HepG2 (cell line): Measurements from ENCODE around the gene PRELP. TPM values are rescaled to one million over a fixed set of nuclear protein-coding genes. Genes with fewer than 3 reads are reported as not detected.

Experiments
- ATAC-seq: fragments of 200-7000 bp; cut with Tn5 transposase; 3 replicates; pipeline ENCODE4 v1.9.1; 2020; ENCODE audit warnings: mild to moderate bottlenecking, moderate library complexity
- BruUV-seq: library from RNA; stranded (reverse); fragments of 400-500 nt; replicated peaks from 2 replicates; lab custom pipeline; 2021; lab: Mats Ljungman, UMichigan
- CTCF ChIA-PET: fragments of 300-600 bp; formaldehyde crosslinking; extraction: SDS; loops from one replicate; lab custom pipeline; 2021; ENCODE audit warnings: low total read pairs, inconsistent platforms, low intra/inter-chr PET ratio; lab: Yijun Ruan, JAX
- POLR2A ChIA-PET: fragments of 350-600 bp; sonication (Branson Sonifier 250); formaldehyde crosslinking; loops from one replicate; lab custom pipeline; 2020; ENCODE audit warnings: antibody characterized with exemption, inconsistent platforms; lab: Yijun Ruan, JAX
- DNase-seq: peaks from one replicate; pipeline ENCODE4 v3.0.0-alpha.2; 2015; ENCODE audit warnings: low spot score
- FAIRE-seq: peaks from 3 replicates; lab custom pipeline; 2011; peaks lifted over from hg19 to GRCh38; lab: Jason Lieb, UNC
- H2AFZ ChIP-seq: one replicate; pipeline ENCODE4 v1.6.1; 2011; ENCODE audit warnings: low read length, inconsistent platforms
- H3K27ac ChIP-seq: fragments of 300-600 bp; 3 replicates; pipeline ENCODE4 v1.8.0; 2011; ENCODE audit warnings: mixed run types, mild to moderate bottlenecking, mixed read lengths, low read length, inconsistent platforms; ENCODE audit not compliant: insufficient read depth; ENCODE audit errors: extremely low read length
- H3K27me3 ChIP-seq, 2 experiments: fragments of 200-600 bp in 1 of 2; 2 replicates in 1 of 2; 3 replicates in 1 of 2; pipeline versions ENCODE4 v1.6.0 to v1.8.0; 2011; ENCODE audit warnings: low read length in 2 of 2, mild to moderate bottlenecking in 2 of 2, moderate library complexity in 2 of 2, inconsistent platforms in 1 of 2; ENCODE audit not compliant: insufficient read depth in 2 of 2, control insufficient read depth in 1 of 2
- H3K36me3 ChIP-seq, 2 experiments: fragments of 200-600 bp in 1 of 2; replicated peaks in 1 of 2; 2 replicates in 1 of 2; 3 replicates in 1 of 2; pipeline versions ENCODE4 v1.5.1 to v1.8.0; 2011; ENCODE audit warnings: low read length in 2 of 2, inconsistent platforms in 1 of 2; ENCODE audit not compliant: insufficient read depth in 2 of 2, control insufficient read depth in 1 of 2
- H3K4me1 ChIP-seq: 2 replicates; pipeline ENCODE4 v1.5.1; 2012; ENCODE audit warnings: low read length, inconsistent platforms; ENCODE audit not compliant: insufficient read depth
- H3K4me2 ChIP-seq: 2 replicates; pipeline ENCODE4 v1.6.0; 2011; ENCODE audit warnings: low read depth, low read length, inconsistent platforms
- H3K4me3 ChIP-seq, 3 experiments: fragments of 200-600 bp in 1 of 3; sonication (generic), shearing (Covaris generic) in 1 of 3; replicated peaks in 1 of 3; 2 replicates each; pipeline ENCODE4 v1.5.1; 2011 to 2016; ENCODE audit warnings: low read length in 3 of 3, inconsistent platforms in 2 of 3, low read depth in 2 of 3, mild to moderate bottlenecking in 2 of 3, control low read depth in 1 of 3, mixed read lengths in 1 of 3; ENCODE audit not compliant: insufficient read depth in 1 of 3
- H3K79me2 ChIP-seq: one replicate; pipeline ENCODE4 v1.6.1; 2011; ENCODE audit warnings: low read length, inconsistent platforms; ENCODE audit not compliant: insufficient read depth
- H3K9ac ChIP-seq: 2 replicates; pipeline ENCODE4 v1.6.0; 2011; ENCODE audit warnings: mild to moderate bottlenecking, low read depth, low read length, inconsistent platforms; ENCODE audit not compliant: insufficient read depth
- H3K9me3 ChIP-seq: 2 replicates; pipeline ENCODE4 v1.5.1; 2012; ENCODE audit warnings: mild to moderate bottlenecking, low read length
- H4K20me1 ChIP-seq: 2 replicates; pipeline ENCODE4 v1.6.0; 2011; ENCODE audit warnings: inconsistent platforms, mild to moderate bottlenecking, low read length, moderate library complexity; ENCODE audit not compliant: insufficient read depth
- ARNT2 ChIP-seq: sonication (generic); formaldehyde crosslinking; IDR thresholded peaks from 2 replicates; pipeline ENCODE4 v1.8.0; 2022; ENCODE audit warnings: mild to moderate bottlenecking, low read depth, missing genetic modification reagents, moderate library complexity
- DMAP1 ChIP-seq: IDR thresholded peaks from 2 replicates; pipeline ENCODE4 v1.6.1; 2016
- HOXD1 ChIP-seq: sonication (generic); formaldehyde crosslinking; IDR thresholded peaks from 2 replicates; pipeline ENCODE4 v1.5.0; 2020; ENCODE audit warnings: missing genetic modification reagents
- KDM2A ChIP-seq: sonication (generic); formaldehyde crosslinking; IDR thresholded peaks from 2 replicates; pipeline ENCODE4 v1.4.0; 2020; ENCODE audit warnings: low read depth, missing genetic modification reagents, borderline replicate concordance
- NKX3-1 ChIP-seq: sonication (generic); formaldehyde crosslinking; IDR thresholded peaks from 2 replicates; pipeline ENCODE4 v1.5.0; 2020; ENCODE audit warnings: missing genetic modification reagents
- TBX2 ChIP-seq: sonication (generic); formaldehyde crosslinking; IDR thresholded peaks from 2 replicates; pipeline ENCODE4 v1.5.0; 2020; ENCODE audit warnings: missing genetic modification reagents, mild to moderate bottlenecking, borderline replicate concordance
- ZFP36 ChIP-seq: fragments of 150-350 bp; IDR thresholded peaks from 2 replicates; pipeline ENCODE4 v1.6.1; 2018; ENCODE audit warnings: borderline replicate concordance, low read length, low read depth; ENCODE audit not compliant: partially characterized antibody
- ZMAT3 ChIP-seq: sonication (generic); formaldehyde crosslinking; conservative IDR thresholded peaks from 2 replicates; pipeline ENCODE4 v1.7.0; 2021; ENCODE audit warnings: missing genetic modification reagents
- ZNF746 ChIP-seq: sonication (generic); formaldehyde crosslinking; IDR thresholded peaks from 2 replicates; pipeline ENCODE4 v1.8.0; 2022; ENCODE audit warnings: mild to moderate bottlenecking, missing genetic modification reagents
- WGBS: methylation state at CpG from one replicate; pipeline ENCODE4 v1.1.6; 2017; ENCODE audit warnings: low lambda C conversion rate; 5-methylcytosine and 5-hydroxymethylcytosine counted together
- in situ Hi-C: cut with HindIII; loops from 2 replicates; pipeline ENCODE4 v1.10.0; 2017; ENCODE audit warnings: low pct_unique_long_range_greater_than_20kb; ENCODE audit not compliant: extremely low pct_ligation_motif_present
- intact Hi-C: fragments of 100-400 bp; cut with micrococcal nuclease; formaldehyde crosslinking; loops from one replicate; pipeline ENCODE4 v1.10.0; 2022; ENCODE audit not compliant: unreplicated experiment
- polyA plus RNA-seq, 8 experiments: library from polyadenylated mRNA; depleted of rRNA in 3 of 8; stranded (reverse) in 7 of 8; unstranded in 1 of 8; fragments of >200 nt; fragmentation: Illumina TruSeq in 4 of 8; extraction: Trizol in 4 of 8; gene quantifications; 2 replicates each; pipeline versions ENCODE4 v1.2.1 to v1.2.3, GENCODE V29; 2011 to 2016; ENCODE audit warnings: low read depth in 4 of 8, missing spikeins in 1 of 8, mixed read lengths in 1 of 8; ENCODE audit not compliant: insufficient read depth in 1 of 8
- total RNA-seq, 5 experiments: library from RNA; depleted of rRNA; stranded (reverse); fragments of >200 nt; fragmentation: Illumina TruSeq; extraction: Trizol; gene quantifications; 2 replicates each; pipeline ENCODE4 v1.2.3, GENCODE V29; 2016; ENCODE audit warnings: low read depth in 1 of 5

PRELP gene
- total and polyA plus RNA-seq, 2 of the 13 experiments (the other 11 are each of a cell fraction or from before 2014, with no cell fraction given): not detected

DNA sequence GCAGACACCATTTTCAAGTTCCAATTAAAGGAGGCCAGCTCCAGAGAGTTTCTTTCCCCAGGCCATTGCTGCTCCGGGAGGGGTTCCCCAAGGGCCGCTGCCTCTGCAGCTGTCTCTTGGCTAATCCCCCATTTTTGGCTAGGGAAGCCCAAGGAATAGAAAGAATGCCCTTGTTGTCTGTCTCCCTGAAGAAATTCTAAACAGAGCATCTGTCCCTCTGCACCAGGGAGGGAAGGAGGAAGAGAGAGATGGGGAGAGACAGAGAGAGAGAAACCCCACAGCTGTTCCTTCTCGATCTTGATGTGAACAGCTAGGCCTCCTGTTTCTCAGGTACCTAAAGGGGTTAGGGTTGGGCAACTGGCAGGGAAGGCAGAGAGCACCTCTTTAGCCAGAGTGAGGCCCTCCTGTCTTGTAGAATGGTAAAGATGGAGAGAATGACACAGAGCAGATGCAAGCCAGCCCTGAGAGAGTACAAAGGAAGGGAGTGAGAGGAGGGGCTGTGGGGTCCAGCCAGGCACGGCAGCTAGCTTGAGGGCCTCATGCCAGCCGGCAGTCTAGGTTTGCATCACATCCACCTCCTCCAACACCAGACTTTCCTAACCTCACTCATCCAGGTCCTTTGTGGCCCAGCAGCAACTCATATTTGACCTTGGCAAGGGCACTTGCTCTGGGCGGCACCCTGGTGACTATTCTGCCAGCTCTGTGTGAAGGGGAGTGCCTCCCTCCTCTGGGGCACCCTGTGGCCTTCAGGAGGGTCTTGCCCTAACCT is 31.4 kb downstream of the PRELP start:
- CTCF ChIA-PET: no interaction called here
- DNase-seq (no peak), FAIRE-seq (no peak), ATAC-seq (no peak)
- H3K4me1 ChIP-seq: peaks cover 13% of the 10 kb centered on the region
- no peak overlapping the region for H2AFZ ChIP-seq
- 41% methylated on average over 5 of the region's 6 CpGs for WGBS
- H3K9ac ChIP-seq: no peak overlapping the region
- H3K4me2 ChIP-seq: no peak overlapping the region
- no peaks in the 10 kb centered on the region for H3K36me3 ChIP-seq
- H3K79me2 ChIP-seq: no peaks in the 10 kb centered on the region
- H4K20me1 ChIP-seq: no peaks in the 10 kb centered on the region; the same call in 1 of the 2 replicates
- no peaks in the 10 kb centered on the region for H3K9me3 ChIP-seq
- intact Hi-C loops: no loop called here
- H3K27ac ChIP-seq: no peak overlapping the region
- H3K4me3 ChIP-seq: no peak overlapping the region
- in situ Hi-C loops: no loop called here
- BruUV-seq: no TSS peak
- no peak for TF ChIP-seq NKX3-1 (CRISPR knock-in tag)
- no peak for TF ChIP-seq ARNT2 (CRISPR knock-in tag)
- TF ChIP-seq TBX2 (CRISPR knock-in tag): no peak
- no peak for TF ChIP-seq DMAP1 (CRISPR knock-in tag)
- TF ChIP-seq ZNF746 (CRISPR knock-in tag): no peak
- 0 out of 5 replicates have a peak, but pooled peaks cover 0 to 3% of the 10 kb centered on the region in 2 experiments for H3K27me3 ChIP-seq
- POLR2A ChIA-PET: no interaction called here

DNA sequence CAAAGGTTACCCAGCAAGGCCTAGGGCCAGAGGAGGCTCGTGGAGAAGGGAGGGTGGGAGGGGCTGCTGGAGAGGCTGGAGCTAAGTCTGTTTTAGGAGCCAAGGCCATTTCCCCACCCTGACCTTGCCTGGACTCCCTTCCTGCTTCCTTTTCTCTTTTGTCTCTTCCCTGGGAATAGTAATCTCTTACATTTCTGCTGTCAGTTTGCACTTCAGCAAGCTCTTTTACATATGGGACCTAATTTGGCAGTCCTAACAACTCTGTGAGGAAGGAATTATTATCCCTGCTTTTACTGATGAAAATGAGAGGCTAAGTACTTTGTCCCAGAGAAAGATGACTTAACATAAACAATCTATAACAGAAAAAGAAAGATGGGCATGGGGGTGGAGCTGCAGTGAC is 32.2 kb downstream of the PRELP start:
- Histone ChIP-seq H3K36me3 (no peaks in the 10 kb centered on the region), H3K4me3 (no peak overlapping the region), H2AFZ (no peak overlapping the region), H3K4me1 (peaks cover 13% of the 10 kb centered on the region), H3K79me2 (no peaks in the 10 kb centered on the region), H3K27me3 (peaks cover 0 to 6% of the 10 kb centered on the region in 2 experiments; a peak in 1 of 5 replicates), H3K4me2 (no peak overlapping the region), H4K20me1 (no peaks in the 10 kb centered on the region; the same call in 1 of the 2 replicates), H3K9me3 (no peaks in the 10 kb centered on the region), H3K27ac (no peak overlapping the region), H3K9ac (no peak overlapping the region)
- FAIRE-seq (no peak), ATAC-seq (no peak), DNase-seq (no peak)
- ChIA-PET CTCF (no interaction called here), POLR2A (no interaction called here)
- WGBS: 0% methylated on average over 1 of the region's 1 CpG
- TF ChIP-seq ZFP36: no peak
- TF ChIP-seq ZMAT3: no peak
- TF ChIP-seq KDM2A (CRISPR knock-in tag): no peak
- no peak for TF ChIP-seq HOXD1
- intact Hi-C loops (loop anchor here (1.0 kb wide), 1 partner anchor 195 kb away; no protein-coding TSS in a partner anchor), in situ Hi-C loops (no loop called here)
- BruUV-seq: no TSS peak
